Adrenal gland (tissue), 12 donors: ENCODE measurements around the gene PITRM1. TPM values are rescaled to one million over a fixed set of nuclear protein-coding genes. Genes with fewer than 3 reads are reported as not detected.
"Not testable (repeated sequence)": the region's sequence is repeated elsewhere in the genome, so short reads cannot be mapped to it uniquely, and the experiment has no call there.

ENCODE experiments used
- DNase-seq, 7 donors: peaks; one replicate each; pipeline ENCODE4 v3.0.0-alpha.2; 2019 to 2020
- H3K27ac ChIP-seq, 5 donors: fragments of 200-600 bp; sonication (generic) in 4 of 5; 1 replicate in 3 of 5; 2 replicates in 2 of 5; pipeline versions ENCODE4 v1.5.1 to v1.8.0; 2016 to 2020; ENCODE audit warnings: mild to moderate bottlenecking in 1 of 5
- H3K27me3 ChIP-seq: fragments of 200-600 bp; 2 replicates; pipeline ENCODE4 v1.8.0; 2021
- H3K36me3 ChIP-seq, 2 donors: fragments of 200-600 bp; replicated peaks in 1 of 2; 1 replicate in 1 of 2; 2 replicates in 1 of 2; pipeline versions ENCODE4 v1.5.1 to v1.8.0; 2018 to 2022
- H3K4me1 ChIP-seq, 2 donors: fragments of 200-600 bp; replicated peaks in 1 of 2; 1 replicate in 1 of 2; 2 replicates in 1 of 2; pipeline versions ENCODE4 v1.5.1 to v1.8.0; 2018 to 2021
- H3K4me3 ChIP-seq, 4 donors: fragments of 200-600 bp; sonication (generic) in 3 of 4; one replicate each; pipeline ENCODE4 v1.5.1; 2016 to 2018
- H3K9me3 ChIP-seq, 3 donors: fragments of 200-600 bp; sonication (generic) in 1 of 3; replicated peaks in 1 of 3; 1 replicate in 2 of 3; 2 replicates in 1 of 3; pipeline versions ENCODE4 v1.5.1 to v1.8.0; 2016 to 2021
- POLR2A ChIP-seq, 2 donors: fragments of 450-650 bp; IDR thresholded peaks; one replicate each; pipeline ENCODE4 v1.6.1; 2017; ENCODE audit warnings: antibody characterized with exemption in 2 of 2, mild to moderate bottlenecking in 2 of 2, moderate library complexity in 1 of 2
- WGBS, 4 donors: extraction: QIAGEN DNeasy Blood & Tissue Kit in 2 of 4; methylation state at CpG; one replicate each; pipeline versions ENCODE4 v1.1.5 to v1.1.7; 2013 to 2017; 5-methylcytosine and 5-hydroxymethylcytosine counted together
- intact Hi-C, 2 donors: fragments of 100-400 bp; cut with DNase I; formaldehyde crosslinking; loops; one replicate each; pipeline versions ENCODE4 v1.14.1 to v1.15.0; 2022 to 2023
- polyA plus RNA-seq, 3 donors: library from polyadenylated mRNA; stranded (reverse); fragments of 200-250 nt in 2 of 3; fragments of 350-450 nt in 1 of 3; fragmentation: Illumina TruSeq in 1 of 3; extraction: RNeasy Lipid Tissue Mini Kit (QIAGEN cat#74804) in 1 of 3; gene quantifications; one replicate each; pipeline ENCODE4 v1.2.3, GENCODE V29; 2013 to 2014
- total RNA-seq, 9 donors: library from RNA; depleted of rRNA in 4 of 9; stranded (reverse); fragments of >200 nt in 4 of 9; fragments of 120-200 nt in 1 of 9; fragmentation: NEBNext Ultra II Directional in 1 of 9; extraction: Animal tissue kit (Norgen Biotek cat#: 25700) in 1 of 9; gene quantifications; one replicate each; pipeline versions ENCODE4 v1.1.0 to v1.2.4, GENCODE V29; 2013 to 2023
- TF ChIP-seq, protein P1 (sequence below), 6 experiments: fragments of 450-650 bp in 4 of 6; fragments of 200-600 bp in 2 of 6; sonication (generic) in 1 of 6; IDR thresholded peaks; 1 replicate in 5 of 6; 2 replicates in 1 of 6; pipeline versions ENCODE4 v1.5.1 to v1.8.0; 2016 to 2021; ENCODE audit warnings: antibody characterized with exemption in 6 of 6, mild to moderate bottlenecking in 2 of 6, moderate library complexity in 1 of 6
- donor health status: healthy with polysubstance abuse.
- donor health status: Bipolar disorder and iron deficiency.
- donor health status: DM: yes; HTN: yes; CAD: no.
- donor health status: DM: no; HTN: no; CAD: no.
- donor health status: DM: no; HTN: no; CAD: no.
- donor health status: DM: yes; HTN: yes; CAD: no.

The PITRM1 gene
- total and polyA plus RNA-seq, 12 donors = 83.0 to 204 (median 102) TPM

DNA sequence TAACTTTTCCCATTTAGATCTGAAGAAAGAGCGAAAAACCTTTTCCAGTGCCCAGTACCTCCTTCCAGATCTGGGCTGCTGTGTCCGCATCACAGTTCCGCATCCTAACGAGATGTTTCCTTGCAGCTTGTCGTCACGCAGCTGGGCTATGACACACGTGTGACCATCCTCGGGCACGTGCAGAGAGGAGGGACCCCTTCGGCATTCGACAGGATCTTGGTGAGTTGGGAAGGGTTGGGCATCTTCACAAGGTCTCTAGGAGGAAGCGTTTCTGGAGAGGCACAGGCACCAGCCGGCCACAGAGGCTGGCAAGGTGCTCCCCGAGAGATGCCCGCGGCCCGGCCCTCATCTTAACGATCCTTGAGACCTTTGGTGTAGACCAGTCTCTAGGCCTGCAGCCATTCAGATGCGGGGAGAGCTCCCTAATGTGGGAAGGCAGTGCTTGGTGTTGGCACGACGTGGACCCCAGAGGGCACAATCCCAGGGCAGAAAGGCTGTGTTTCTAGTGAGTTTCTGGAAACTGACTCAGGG is 63.9 kb downstream of the PITRM1 start:
- peak overlapping the region in 3 of 5 donors; percentile 37 to 93 (median 88) for H3K27ac ChIP-seq
- H3K36me3 ChIP-seq = no peaks in the 10 kb centered on the region
- peaks cover 4% of the 10 kb centered on the region in 2 donors for H3K4me1 ChIP-seq
- no peak for TF ChIP-seq POLR2A (IDR thresholded peaks at IDR 0.05)
- TF ChIP-seq, protein P1, sequence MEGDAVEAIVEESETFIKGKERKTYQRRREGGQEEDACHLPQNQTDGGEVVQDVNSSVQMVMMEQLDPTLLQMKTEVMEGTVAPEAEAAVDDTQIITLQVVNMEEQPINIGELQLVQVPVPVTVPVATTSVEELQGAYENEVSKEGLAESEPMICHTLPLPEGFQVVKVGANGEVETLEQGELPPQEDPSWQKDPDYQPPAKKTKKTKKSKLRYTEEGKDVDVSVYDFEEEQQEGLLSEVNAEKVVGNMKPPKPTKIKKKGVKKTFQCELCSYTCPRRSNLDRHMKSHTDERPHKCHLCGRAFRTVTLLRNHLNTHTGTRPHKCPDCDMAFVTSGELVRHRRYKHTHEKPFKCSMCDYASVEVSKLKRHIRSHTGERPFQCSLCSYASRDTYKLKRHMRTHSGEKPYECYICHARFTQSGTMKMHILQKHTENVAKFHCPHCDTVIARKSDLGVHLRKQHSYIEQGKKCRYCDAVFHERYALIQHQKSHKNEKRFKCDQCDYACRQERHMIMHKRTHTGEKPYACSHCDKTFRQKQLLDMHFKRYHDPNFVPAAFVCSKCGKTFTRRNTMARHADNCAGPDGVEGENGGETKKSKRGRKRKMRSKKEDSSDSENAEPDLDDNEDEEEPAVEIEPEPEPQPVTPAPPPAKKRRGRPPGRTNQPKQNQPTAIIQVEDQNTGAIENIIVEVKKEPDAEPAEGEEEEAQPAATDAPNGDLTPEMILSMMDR (IDR thresholded peaks at IDR 0.05) = no peak
- H3K4me3 ChIP-seq = no peak overlapping the region
- H3K27me3 ChIP-seq = no peaks in the 10 kb centered on the region
- DNase-seq = no peak
- H3K9me3 ChIP-seq = no peaks in the 10 kb centered on the region
- WGBS, 4 donors = 91 to 96% (median 95%) methylated on average over 13 to 21 of the region's 21 CpGs
- intact Hi-C loops = no loop called here

DNA sequence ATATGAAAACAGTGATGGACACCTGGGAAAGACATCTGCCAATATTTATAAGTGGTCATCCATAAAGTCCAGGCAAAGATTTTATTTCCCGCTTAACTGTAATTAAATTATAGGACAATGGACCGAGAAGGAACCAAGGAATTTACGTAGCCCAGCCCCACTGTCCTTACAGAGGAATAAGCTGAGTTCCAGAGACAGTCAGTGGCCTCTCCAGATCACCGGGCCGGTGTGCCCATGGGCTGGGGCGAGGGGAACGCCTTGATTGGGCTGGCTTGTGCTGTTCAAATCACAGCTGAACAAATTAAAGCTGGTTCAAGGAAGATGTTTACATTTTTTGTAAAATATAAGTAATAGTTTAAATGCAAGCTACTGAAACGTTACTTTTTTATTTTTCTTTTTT is 64.5 kb downstream of the PITRM1 start:
- Histone ChIP-seq H3K27me3 (no peaks in the 10 kb centered on the region), H3K4me1 (peaks cover 4% of the 10 kb centered on the region in 2 donors), H3K4me3 (no peak overlapping the region), H3K9me3 (no peaks in the 10 kb centered on the region), H3K27ac (peak overlapping the region; percentile 74 to 95 (median 88)), H3K36me3 (no peaks in the 10 kb centered on the region)
- no peak for DNase-seq
- TF ChIP-seq POLR2A (IDR thresholded peaks at IDR 0.05) = no peak
- TF ChIP-seq, protein P1 (IDR thresholded peaks at IDR 0.05) = no peak
- 68 to 83% (median 75%) methylated on average over 8 of the region's 8 CpGs for whole genome bisulfite sequencing, 4 donors
- intact Hi-C loops = no loop called here

DNA sequence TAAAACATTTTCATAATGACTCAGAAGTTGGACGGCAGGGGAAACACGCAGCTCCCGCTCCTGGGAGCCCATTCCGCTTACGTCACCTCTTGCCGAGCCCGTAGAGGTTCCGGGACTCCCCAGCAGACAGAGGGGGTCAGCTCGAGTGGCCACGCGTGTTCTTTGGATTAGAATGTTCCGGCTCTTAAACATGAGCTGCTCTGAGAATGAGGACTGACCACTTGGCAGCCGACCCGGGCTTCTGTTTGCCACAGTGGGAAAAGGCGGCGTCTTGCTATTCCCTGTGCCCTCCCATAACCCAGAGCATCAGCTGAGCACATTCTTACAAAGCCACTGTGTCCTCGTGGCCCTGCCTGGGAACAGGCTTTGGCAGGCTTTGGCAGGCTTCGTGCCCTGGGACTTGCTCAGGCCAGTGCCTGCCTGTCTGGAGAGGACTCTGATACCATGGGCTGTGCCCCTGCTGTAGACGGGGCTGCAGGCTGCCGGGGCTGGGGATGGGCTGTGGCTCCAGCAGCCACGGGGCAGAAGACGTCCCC is 65.1 kb downstream of the PITRM1 start:
- H3K4me3 ChIP-seq = no peak overlapping the region
- intact Hi-C loops = no loop called here
- peak; percentile 87 to 95 (median 94) for DNase-seq
- H3K9me3 ChIP-seq = no peaks in the 10 kb centered on the region
- 36 to 65% (median 46%) methylated on average over 11 to 22 of the region's 22 CpGs for WGBS, 4 donors
- peak; percentile 38 to 62 for TF ChIP-seq POLR2A (IDR thresholded peaks at IDR 0.05)
- TF ChIP-seq, protein P1 (IDR thresholded peaks at IDR 0.05) = no peak
- peaks cover 4 to 7% of the 10 kb centered on the region in 2 donors for H3K4me1 ChIP-seq
- H3K27me3 ChIP-seq = no peaks in the 10 kb centered on the region
- peak overlapping the region; percentile 74 to 95 (median 88) for H3K27ac ChIP-seq
- H3K36me3 ChIP-seq = no peaks in the 10 kb centered on the region

DNA sequence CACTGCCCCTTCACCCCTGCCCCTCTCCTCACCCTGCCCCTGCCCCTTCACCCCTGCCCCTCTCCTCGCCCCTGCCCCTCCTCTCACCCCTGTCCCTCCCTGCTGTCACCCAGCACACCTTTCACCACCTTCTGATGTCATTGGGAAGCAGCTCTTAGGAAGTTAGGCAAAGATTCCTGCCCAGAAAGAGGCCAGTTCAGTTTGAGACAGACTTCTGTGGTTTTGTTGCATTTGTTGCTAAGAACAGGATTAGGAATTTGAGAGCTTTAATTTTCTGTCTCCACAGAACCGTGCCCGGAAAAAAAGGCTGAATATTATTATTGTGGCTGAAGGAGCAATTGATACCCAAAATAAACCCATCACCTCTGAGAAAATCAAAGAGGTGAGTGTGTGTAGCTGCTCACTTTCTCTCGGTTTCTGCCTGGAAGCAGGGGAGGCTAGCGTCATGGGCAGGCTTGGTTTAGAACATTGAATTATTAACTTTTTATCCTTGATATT is 65.6 kb downstream of the PITRM1 start:
- TF ChIP-seq, protein P1 (IDR thresholded peaks at IDR 0.05) = no peak
- peak in 1 of 2 donors; percentile 79 for TF ChIP-seq POLR2A (IDR thresholded peaks at IDR 0.05)
- Histone ChIP-seq H3K27ac (peak overlapping the region; percentile 74 to 95 (median 88)), H3K36me3 (no peaks in the 10 kb centered on the region), H3K27me3 (no peaks in the 10 kb centered on the region), H3K4me3 (no peak overlapping the region), H3K4me1 (peaks cover 4 to 7% of the 10 kb centered on the region in 2 donors), H3K9me3 (no peaks in the 10 kb centered on the region)
- 40 to 59% (median 52%) methylated on average over 4 to 5 of the region's 5 CpGs for WGBS, 4 donors
- intact Hi-C loops = no loop called here
- no peak for DNase-seq

DNA sequence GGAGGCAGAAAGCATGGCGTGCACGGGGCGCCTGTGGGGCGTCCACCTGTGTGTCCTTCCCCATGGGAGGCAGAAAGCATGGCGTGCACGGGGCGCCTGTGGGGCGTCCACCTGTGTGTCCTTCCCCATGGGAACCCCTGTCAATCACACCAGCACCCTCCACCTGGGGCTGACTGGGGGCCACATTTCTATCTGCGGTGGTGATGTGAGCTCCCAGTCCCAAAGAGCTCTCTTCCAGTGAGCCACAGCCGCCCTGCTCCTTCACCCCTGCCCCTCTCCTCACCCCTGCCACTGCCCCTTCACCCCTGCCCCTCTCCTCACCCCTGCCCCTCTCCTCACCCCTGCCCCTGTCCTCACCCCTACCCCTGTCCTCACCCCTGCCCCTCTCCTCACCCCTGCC is 66.3 kb downstream of the PITRM1 start:
- H3K27ac ChIP-seq, H3K36me3 ChIP-seq, H3K9me3 ChIP-seq, H3K4me3 ChIP-seq, H3K27me3 ChIP-seq, H3K4me1 ChIP-seq, intact Hi-C loops, DNase-seq: not testable (repeated sequence)
- WGBS, 4 donors = 83 to 100% (median 88%) methylated on average over 2 to 6 of the region's 10 CpGs; no CpG with 5 or more reads in 1 of the 4 donors
